ENCODE data around the gene ARMC6. TPM values are rescaled to one million over a fixed set of nuclear protein-coding genes. Genes with fewer than 3 reads are reported as not detected.

Gene ARMC6
- total RNA-seq, 1 experiment from 2014 or later: 51.4 TPM

- Histone ChIP-seq H3K27me3 (ENCODE audit: control insufficient read depth, insufficient read depth, low read length) (no peaks in the 10 kb centered on the region), H3K27ac (ENCODE audit: low read length) (no peak overlapping the region), H3K4me1 (ENCODE audit: control insufficient read depth, insufficient read depth, low read length) (no peaks in the 10 kb centered on the region), H3K4me3 (ENCODE audit: low read depth in 2 of 2, low read length in 2 of 2) (no peak overlapping the region), H3K36me3 (ENCODE audit: control insufficient read depth, insufficient read depth, low read length) (0 out of 2 replicates have a peak, but pooled peaks cover 3% of the 10 kb centered on the region), H3K9me3 (ENCODE audit: control insufficient read depth, insufficient read depth, low read depth, low read length) (no peaks in the 10 kb centered on the region)
- POLR2A ChIA-PET: no interaction called here
- CTCF ChIA-PET: no interaction called here
- intact Hi-C loops (cut with micrococcal nuclease; ENCODE audit: unreplicated experiment): no loop called here
- BruUV-seq (replicated peaks): no TSS peak
- DNase-seq (ENCODE audit: low read depth, low spot score): no peak
- TF ChIP-seq, protein P1, sequence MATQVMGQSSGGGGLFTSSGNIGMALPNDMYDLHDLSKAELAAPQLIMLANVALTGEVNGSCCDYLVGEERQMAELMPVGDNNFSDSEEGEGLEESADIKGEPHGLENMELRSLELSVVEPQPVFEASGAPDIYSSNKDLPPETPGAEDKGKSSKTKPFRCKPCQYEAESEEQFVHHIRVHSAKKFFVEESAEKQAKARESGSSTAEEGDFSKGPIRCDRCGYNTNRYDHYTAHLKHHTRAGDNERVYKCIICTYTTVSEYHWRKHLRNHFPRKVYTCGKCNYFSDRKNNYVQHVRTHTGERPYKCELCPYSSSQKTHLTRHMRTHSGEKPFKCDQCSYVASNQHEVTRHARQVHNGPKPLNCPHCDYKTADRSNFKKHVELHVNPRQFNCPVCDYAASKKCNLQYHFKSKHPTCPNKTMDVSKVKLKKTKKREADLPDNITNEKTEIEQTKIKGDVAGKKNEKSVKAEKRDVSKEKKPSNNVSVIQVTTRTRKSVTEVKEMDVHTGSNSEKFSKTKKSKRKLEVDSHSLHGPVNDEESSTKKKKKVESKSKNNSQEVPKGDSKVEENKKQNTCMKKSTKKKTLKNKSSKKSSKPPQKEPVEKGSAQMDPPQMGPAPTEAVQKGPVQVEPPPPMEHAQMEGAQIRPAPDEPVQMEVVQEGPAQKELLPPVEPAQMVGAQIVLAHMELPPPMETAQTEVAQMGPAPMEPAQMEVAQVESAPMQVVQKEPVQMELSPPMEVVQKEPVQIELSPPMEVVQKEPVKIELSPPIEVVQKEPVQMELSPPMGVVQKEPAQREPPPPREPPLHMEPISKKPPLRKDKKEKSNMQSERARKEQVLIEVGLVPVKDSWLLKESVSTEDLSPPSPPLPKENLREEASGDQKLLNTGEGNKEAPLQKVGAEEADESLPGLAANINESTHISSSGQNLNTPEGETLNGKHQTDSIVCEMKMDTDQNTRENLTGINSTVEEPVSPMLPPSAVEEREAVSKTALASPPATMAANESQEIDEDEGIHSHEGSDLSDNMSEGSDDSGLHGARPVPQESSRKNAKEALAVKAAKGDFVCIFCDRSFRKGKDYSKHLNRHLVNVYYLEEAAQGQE (IDR thresholded peaks at IDR 0.05; ENCODE audit: insufficient read depth in 1 of 2, low read depth in 2 of 2, low read length in 1 of 2): no peak
- TF ChIP-seq SIN3A (IDR thresholded peaks at IDR 0.05; ENCODE audit: borderline replicate concordance, insufficient read depth, low read depth, low read length) (no peak), POLR2AphosphoS5 (IDR thresholded peaks at IDR 0.05; ENCODE audit: low read depth, low read length) (no peak), TCF7L2 (IDR thresholded peaks at IDR 0.05; ENCODE audit: low read depth, low read length) (no peak)
- TF ChIP-seq, protein P2, sequence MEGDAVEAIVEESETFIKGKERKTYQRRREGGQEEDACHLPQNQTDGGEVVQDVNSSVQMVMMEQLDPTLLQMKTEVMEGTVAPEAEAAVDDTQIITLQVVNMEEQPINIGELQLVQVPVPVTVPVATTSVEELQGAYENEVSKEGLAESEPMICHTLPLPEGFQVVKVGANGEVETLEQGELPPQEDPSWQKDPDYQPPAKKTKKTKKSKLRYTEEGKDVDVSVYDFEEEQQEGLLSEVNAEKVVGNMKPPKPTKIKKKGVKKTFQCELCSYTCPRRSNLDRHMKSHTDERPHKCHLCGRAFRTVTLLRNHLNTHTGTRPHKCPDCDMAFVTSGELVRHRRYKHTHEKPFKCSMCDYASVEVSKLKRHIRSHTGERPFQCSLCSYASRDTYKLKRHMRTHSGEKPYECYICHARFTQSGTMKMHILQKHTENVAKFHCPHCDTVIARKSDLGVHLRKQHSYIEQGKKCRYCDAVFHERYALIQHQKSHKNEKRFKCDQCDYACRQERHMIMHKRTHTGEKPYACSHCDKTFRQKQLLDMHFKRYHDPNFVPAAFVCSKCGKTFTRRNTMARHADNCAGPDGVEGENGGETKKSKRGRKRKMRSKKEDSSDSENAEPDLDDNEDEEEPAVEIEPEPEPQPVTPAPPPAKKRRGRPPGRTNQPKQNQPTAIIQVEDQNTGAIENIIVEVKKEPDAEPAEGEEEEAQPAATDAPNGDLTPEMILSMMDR (IDR thresholded peaks at IDR 0.05): no peak
- in situ Hi-C loops (cut with HindIII; ENCODE audit: low pct_unique_long_range_greater_than_20kb, low sequenced_read_pairs): no loop called here
- ATAC-seq: no peak
Observed at GRCh38 chr19:19054939-19055440, 21.6 kb downstream of the ARMC6 start.

DNA sequence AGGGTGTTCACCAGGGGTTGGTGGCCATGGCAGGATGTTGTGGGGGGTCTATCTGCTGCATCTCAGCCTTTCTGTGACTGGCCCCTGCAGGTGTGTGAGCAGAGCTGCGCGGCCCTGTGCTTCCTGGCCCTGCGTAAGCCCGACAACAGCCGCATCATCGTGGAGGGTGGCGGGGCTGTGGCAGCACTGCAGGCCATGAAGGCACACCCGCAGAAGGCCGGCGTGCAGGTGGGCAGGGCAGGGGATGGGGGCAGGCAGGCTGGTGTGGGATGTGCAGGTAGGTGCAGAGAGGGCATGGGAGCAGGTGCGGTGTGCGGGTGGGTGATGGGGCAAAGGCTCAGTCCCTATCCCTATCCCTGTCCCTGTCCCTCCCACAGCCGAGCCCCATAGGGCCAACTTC is 22.3 kb downstream of the ARMC6 start:
- in situ Hi-C loops (cut with HindIII; ENCODE audit: low pct_unique_long_range_greater_than_20kb, low sequenced_read_pairs) (no loop called here), intact Hi-C loops (cut with micrococcal nuclease; ENCODE audit: unreplicated experiment) (no loop called here)
- ChIA-PET POLR2A (no interaction called here), CTCF (no interaction called here)
- Histone ChIP-seq H3K36me3 (ENCODE audit: control insufficient read depth, insufficient read depth, low read length) (0 out of 2 replicates have a peak, but pooled peaks cover 3% of the 10 kb centered on the region), H3K27me3 (ENCODE audit: control insufficient read depth, insufficient read depth, low read length) (no peaks in the 10 kb centered on the region), H3K4me1 (ENCODE audit: control insufficient read depth, insufficient read depth, low read length) (no peaks in the 10 kb centered on the region), H3K4me3 (ENCODE audit: low read depth in 2 of 2, low read length in 2 of 2) (no peak overlapping the region), H3K27ac (ENCODE audit: low read length) (no peak overlapping the region), H3K9me3 (ENCODE audit: control insufficient read depth, insufficient read depth, low read depth, low read length) (no peaks in the 10 kb centered on the region)
- no peak for ATAC-seq
- TF ChIP-seq TCF7L2 (IDR thresholded peaks at IDR 0.05; ENCODE audit: low read depth, low read length): no peak
- no peak for TF ChIP-seq SIN3A (IDR thresholded peaks at IDR 0.05; ENCODE audit: borderline replicate concordance, insufficient read depth, low read depth, low read length)
- TF ChIP-seq, protein P1 (IDR thresholded peaks at IDR 0.05; ENCODE audit: insufficient read depth in 1 of 2, low read depth in 2 of 2, low read length in 1 of 2): no peak
- no peak for TF ChIP-seq POLR2AphosphoS5 (IDR thresholded peaks at IDR 0.05; ENCODE audit: low read depth, low read length)
- TF ChIP-seq, protein P2 (IDR thresholded peaks at IDR 0.05): no peak
- BruUV-seq (replicated peaks): no TSS peak
- DNase-seq (ENCODE audit: low read depth, low spot score): no peak
